GM19239 (cell line): ENCODE results near the gene TMEM131L.
"Not testable (repeated sequence)": the region's sequence is repeated elsewhere in the genome, so short reads cannot be mapped to it uniquely, and the experiment has no call there.

Source experiments
- DNase-seq: peaks from one replicate; pipeline ENCODE4 v3.0.0; 2011; ENCODE audit warnings: low spot score; ENCODE audit not compliant: insufficient read length
- FAIRE-seq: peaks from 2 replicates; lab custom pipeline; 2011; peaks lifted over from hg19 to GRCh38; lab: Jason Lieb, UNC

TMEM131L gene, protein sequence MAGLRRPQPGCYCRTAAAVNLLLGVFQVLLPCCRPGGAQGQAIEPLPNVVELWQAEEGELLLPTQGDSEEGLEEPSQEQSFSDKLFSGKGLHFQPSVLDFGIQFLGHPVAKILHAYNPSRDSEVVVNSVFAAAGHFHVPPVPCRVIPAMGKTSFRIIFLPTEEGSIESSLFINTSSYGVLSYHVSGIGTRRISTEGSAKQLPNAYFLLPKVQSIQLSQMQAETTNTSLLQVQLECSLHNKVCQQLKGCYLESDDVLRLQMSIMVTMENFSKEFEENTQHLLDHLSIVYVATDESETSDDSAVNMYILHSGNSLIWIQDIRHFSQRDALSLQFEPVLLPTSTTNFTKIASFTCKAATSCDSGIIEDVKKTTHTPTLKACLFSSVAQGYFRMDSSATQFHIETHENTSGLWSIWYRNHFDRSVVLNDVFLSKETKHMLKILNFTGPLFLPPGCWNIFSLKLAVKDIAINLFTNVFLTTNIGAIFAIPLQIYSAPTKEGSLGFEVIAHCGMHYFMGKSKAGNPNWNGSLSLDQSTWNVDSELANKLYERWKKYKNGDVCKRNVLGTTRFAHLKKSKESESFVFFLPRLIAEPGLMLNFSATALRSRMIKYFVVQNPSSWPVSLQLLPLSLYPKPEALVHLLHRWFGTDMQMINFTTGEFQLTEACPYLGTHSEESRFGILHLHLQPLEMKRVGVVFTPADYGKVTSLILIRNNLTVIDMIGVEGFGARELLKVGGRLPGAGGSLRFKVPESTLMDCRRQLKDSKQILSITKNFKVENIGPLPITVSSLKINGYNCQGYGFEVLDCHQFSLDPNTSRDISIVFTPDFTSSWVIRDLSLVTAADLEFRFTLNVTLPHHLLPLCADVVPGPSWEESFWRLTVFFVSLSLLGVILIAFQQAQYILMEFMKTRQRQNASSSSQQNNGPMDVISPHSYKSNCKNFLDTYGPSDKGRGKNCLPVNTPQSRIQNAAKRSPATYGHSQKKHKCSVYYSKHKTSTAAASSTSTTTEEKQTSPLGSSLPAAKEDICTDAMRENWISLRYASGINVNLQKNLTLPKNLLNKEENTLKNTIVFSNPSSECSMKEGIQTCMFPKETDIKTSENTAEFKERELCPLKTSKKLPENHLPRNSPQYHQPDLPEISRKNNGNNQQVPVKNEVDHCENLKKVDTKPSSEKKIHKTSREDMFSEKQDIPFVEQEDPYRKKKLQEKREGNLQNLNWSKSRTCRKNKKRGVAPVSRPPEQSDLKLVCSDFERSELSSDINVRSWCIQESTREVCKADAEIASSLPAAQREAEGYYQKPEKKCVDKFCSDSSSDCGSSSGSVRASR (N-terminal part only)

GRCh38 chr4:153466081-153466948 lies at the start of gene TMEM131L:
TSS of gene TMEM131L (plus strand) at chr4:153466360. CDS start at chr4:153466398, 38 bp downstream.
- FAIRE-seq = no peak
- DNase-seq = peak; percentile 62

DNA sequence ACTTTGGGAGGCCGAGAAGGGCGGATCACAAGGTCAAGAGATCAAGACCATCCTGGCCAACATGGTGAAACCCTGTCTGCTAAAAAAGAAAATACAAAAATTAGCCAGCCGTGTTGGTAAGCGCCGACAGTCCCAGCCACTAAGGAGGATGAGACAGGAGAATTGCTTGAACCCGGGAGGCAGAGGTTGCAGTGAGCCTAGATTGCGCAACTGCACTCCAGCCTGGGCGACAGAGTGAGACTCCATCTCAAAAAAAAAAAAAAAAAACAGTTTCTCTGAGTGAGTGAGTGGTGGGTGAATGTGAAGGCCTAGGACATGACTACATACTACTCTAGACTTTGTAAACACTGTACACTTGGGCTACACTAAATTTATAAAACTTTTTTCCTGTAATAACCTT lies 49.7 kb upstream of the TMEM131L start:
- DNase-seq, FAIRE-seq: not testable (repeated sequence)

- FAIRE-seq (no peak), DNase-seq (no peak)
Observed at GRCh38 chr4:153418121-153418520, 48.0 kb upstream of the TMEM131L start.

- FAIRE-seq = no peak
- no peak for DNase-seq
Observed at GRCh38 chr4:153418558-153418957, 47.6 kb upstream of the TMEM131L start.

DNA sequence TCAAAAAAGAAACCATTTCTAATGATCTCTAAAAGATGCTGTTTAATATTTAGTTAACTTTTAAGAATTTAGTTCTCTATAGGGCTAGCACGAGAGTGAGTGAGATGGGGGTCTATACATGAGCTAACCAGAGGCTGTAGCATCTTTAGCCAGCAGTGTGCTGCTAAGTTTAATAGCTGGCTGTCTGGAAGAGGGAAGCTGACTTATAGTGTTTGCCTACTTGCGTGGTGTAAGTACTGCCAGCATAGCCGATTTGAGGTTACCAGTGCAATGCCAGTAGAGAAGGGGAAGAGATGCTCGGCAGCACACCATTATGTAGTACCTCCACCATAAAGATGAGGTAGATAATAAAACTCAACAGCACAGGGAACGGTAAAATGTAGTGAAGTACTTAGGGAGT lies 47.1 kb upstream of the TMEM131L start:
- FAIRE-seq (no peak), DNase-seq (no peak)

DNA sequence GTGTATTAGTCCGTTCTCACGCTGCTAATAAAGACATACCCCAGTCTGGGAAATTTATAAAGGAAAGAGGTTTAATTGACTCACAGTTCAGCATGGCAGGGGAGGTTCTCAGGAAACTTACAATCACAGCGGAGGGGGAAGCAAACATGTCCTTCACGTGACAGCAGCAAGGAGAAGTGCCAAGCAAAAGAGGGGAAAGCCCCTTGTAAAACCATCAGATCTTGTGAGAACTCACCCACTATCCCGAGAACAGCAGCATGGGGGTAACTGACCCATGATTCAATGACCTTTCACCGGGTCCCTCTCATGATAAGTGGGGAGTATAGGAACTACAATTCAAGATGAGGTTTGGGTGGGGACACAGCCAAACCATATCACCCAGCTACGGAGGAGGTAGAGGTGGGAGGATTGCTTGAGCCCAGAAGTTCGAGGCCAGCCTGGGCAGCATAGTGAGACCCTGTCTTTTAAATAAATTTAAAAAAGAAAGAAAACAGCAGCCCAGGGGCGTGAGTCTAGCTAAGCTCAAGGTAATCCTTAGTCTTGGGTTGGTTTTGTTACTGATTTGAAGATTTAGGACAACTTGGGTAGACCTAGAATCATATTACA lies 46.4 kb upstream of the TMEM131L start:
- no peak for DNase-seq
- peak; percentile 82 for FAIRE-seq

- FAIRE-seq (no peak), DNase-seq (no peak)
Observed at GRCh38 chr4:153420361-153420760, 45.8 kb upstream of the TMEM131L start.

DNA sequence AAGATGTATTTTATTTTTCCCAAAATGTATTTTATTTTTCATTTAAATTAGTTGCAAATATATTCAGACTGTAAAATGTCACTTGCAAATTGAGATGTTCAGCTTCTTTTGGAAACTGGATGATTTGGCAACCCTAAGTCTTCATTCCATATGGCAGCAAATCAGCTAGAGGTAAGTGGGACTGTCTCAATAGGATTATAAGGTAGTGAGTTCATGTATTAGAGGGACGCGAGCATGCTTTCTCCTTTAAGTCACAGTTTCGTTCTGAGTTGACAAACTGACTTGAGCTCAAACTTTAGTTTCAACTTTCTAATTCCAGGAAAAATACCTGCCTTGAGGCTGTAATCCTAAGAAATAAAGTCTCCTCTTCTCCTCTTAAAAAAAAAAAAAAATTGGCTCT lies 44.2 kb upstream of the TMEM131L start:
- peak; percentile 91 for FAIRE-seq
- no peak for DNase-seq

DNA sequence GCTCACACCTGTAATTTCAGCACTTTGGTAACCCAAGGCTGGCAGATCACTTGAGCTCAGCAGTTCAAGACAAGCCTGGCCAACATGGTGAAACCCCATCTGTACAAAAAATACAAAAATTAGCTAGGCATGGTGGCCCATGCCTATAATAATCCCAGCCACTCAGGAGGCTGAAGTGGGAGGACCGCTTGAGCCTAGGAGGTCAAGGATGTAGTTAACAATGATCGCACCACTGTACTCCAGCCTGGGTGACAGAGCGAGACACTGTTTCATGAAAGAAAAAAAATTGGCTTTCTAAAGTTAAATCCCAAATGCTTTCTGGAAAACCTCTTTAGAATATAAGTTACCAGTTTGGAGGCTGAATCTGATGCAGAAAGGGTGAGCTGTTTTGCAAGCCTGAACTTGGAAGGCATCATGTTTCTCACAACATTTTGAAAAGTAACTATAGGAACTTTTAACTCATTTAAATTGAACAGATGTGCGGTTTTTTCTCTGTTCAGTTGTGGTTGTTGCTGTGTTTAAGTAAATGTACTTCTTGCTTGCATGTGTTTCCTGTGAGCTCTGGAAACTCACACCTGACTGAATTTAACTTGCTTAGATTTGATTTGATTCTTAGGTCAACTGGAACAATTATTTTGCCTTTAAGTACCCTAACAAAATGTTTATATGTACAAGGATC lies 39.8 kb upstream of the TMEM131L start:
- FAIRE-seq (peak; percentile 68), DNase-seq (no peak)

GRCh38 chr4:153427363-153428071 lies 38.6 kb upstream of the TMEM131L start:
- FAIRE-seq (no peak), DNase-seq (no peak)

DNA sequence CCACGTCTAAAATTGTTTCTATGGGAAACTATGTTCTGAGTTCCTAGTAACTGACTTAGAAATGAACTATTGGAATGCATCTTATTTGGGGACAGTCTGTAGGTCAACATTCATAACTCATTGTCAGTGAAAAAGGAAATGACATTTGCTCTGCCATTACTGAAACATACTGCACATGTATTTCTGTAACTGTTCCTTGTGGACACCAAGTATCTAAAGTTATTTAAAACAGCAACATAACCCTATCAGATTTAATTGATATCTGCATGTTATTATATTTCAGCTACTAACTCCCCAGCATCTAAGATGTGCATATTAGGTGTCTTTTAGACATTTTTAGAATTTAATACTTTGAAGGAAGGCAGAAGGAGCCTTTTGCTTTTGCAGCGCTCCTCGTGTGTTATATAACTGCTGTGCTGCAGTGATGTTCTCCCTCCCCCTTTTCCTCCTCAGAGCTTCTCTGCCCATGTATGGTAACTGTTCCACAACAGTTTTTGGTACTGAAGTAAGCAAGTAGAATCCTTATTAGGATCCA lies 37.2 kb upstream of the TMEM131L start:
- no peak for DNase-seq
- no peak for FAIRE-seq

- peak; percentile 100 for FAIRE-seq
- DNase-seq = peak; percentile 67
Observed at GRCh38 chr4:153432965-153433753, 33.0 kb upstream of the TMEM131L start.

DNA sequence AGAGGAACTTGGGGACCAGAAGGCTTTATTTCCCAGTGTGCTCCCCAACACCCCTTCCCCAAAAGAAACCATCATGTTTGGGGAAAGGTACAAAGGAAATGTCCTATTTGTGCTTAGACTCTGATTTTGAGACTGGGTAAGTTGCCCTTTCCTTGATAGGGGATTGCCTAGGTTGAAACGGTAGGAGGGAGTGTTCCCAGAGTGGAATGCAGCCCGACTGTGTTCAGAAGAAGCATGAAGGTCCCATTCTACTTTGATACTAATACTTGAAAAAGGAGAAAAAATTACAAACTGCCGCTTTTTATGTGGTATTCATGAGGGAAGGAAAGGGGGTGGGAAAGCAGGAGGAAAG lies 32.4 kb upstream of the TMEM131L start:
- DNase-seq (no peak), FAIRE-seq (no peak)

GRCh38 chr4:153434190-153434589 lies 32.0 kb upstream of the TMEM131L start:
- DNase-seq (no peak), FAIRE-seq (no peak)

- FAIRE-seq (peak; percentile 89), DNase-seq (peak; percentile 29)
Observed at GRCh38 chr4:153438916-153439756, 27.0 kb upstream of the TMEM131L start.

DNA sequence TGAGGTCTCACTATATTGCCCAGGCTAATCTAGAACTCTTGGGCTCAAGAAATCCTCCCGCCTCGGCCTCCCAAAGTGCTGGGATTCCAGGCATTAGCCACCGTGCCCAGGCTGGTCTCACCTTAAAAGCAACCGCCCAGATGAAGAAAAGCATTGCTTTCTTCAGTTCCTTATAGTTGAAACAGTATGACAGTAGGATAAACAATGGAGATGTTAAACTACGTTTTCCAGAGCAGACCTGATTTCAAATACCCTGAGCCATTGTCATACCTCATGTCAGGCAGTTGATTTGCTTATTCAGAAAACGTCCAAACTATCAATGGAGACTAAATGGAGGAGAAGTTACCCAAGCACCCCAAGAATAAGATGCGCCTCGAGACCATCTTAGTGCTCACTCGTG lies 26.3 kb upstream of the TMEM131L start:
- FAIRE-seq (peak; percentile 77), DNase-seq (no peak)
